Panc1 (cell line): Measurements from ENCODE around the gene SFT2D2. TPM values are rescaled to one million over a fixed set of nuclear protein-coding genes. Genes with fewer than 3 reads are reported as not detected.

Experiments
- ATAC-seq: fragments of 200-7000 bp; cut with Tn5 transposase; 2 replicates; pipeline ENCODE4 v1.9.1; 2020; ENCODE audit warnings: mild to moderate bottlenecking, moderate library complexity
- BruUV-seq: library from RNA; stranded (reverse); fragments of 400-500 nt; replicated peaks from 2 replicates; lab custom pipeline; 2021; lab: Mats Ljungman, UMichigan
- CTCF ChIA-PET: fragments of 300-600 bp; sonication (Branson Sonifier 250); formaldehyde crosslinking; loops from one replicate; lab custom pipeline; 2022; ENCODE audit warnings: antibody characterized with exemption; lab: Charles Lee
- POLR2A ChIA-PET: fragments of 300-600 bp; sonication (Branson Sonifier 250); formaldehyde crosslinking; loops from one replicate; lab custom pipeline; 2022; ENCODE audit warnings: antibody characterized with exemption; lab: Charles Lee
- DNase-seq: peaks from one replicate; pipeline ENCODE4 v3.0.0-alpha.2; 2010; ENCODE audit warnings: low read depth, low spot score
- H3K27ac ChIP-seq: 2 replicates; pipeline ENCODE4 v1.5.1; 2011; ENCODE audit warnings: mild to moderate bottlenecking, low read length, inconsistent platforms
- H3K27me3 ChIP-seq: fragments of 200-500 bp; sonication (Bioruptor generic); 2 replicates; pipeline ENCODE4 v1.6.0; 2014; ENCODE audit warnings: low read length, inconsistent platforms; ENCODE audit not compliant: control insufficient read depth, insufficient read depth
- H3K36me3 ChIP-seq: fragments of 200-500 bp; sonication (Bioruptor generic); 2 replicates; pipeline ENCODE4 v1.5.1; 2014; ENCODE audit warnings: inconsistent platforms, mild to moderate bottlenecking, low read length, moderate library complexity; ENCODE audit not compliant: control insufficient read depth, insufficient read depth
- H3K4me1 ChIP-seq: 2 replicates; pipeline ENCODE4 v1.5.1; 2011; ENCODE audit warnings: inconsistent platforms, mild to moderate bottlenecking, low read length, moderate library complexity; ENCODE audit not compliant: control insufficient read depth, insufficient read depth
- H3K4me3 ChIP-seq, 2 experiments: 2 replicates each; pipeline ENCODE4 v1.5.1; 2011 to 2012; ENCODE audit warnings: low read depth in 2 of 2, low read length in 2 of 2, mild to moderate bottlenecking in 2 of 2, inconsistent platforms in 1 of 2, moderate library complexity in 1 of 2
- H3K9me3 ChIP-seq: fragments of 200-500 bp; sonication (Bioruptor generic); 2 replicates; pipeline ENCODE4 v1.5.1; 2014; ENCODE audit warnings: low read depth, mild to moderate bottlenecking, inconsistent platforms, low read length, moderate library complexity; ENCODE audit not compliant: control insufficient read depth, insufficient read depth
- CTCF ChIP-seq: fragments of 450-650 bp; IDR thresholded peaks from 2 replicates; pipeline ENCODE4 v1.5.1; 2017; ENCODE audit warnings: mild to moderate bottlenecking
- POLR2AphosphoS5 ChIP-seq: IDR thresholded peaks from 2 replicates; pipeline ENCODE4 v1.6.1; 2012; ENCODE audit warnings: mild to moderate bottlenecking, low read depth, low read length, moderate library complexity
- REST ChIP-seq, 2 experiments: IDR thresholded peaks; 2 replicates each; pipeline ENCODE4 v1.6.1; 2011 to 2012; ENCODE audit warnings: low read depth in 2 of 2, control low read depth in 1 of 2, low read length in 1 of 2, mild to moderate bottlenecking in 1 of 2, moderate library complexity in 1 of 2; ENCODE audit not compliant: insufficient read depth in 1 of 2
- SIN3A ChIP-seq: IDR thresholded peaks from 2 replicates; pipeline ENCODE4 v1.6.1; 2012; ENCODE audit warnings: low read depth, mild to moderate bottlenecking, low read length, moderate library complexity, borderline replicate concordance; ENCODE audit not compliant: insufficient read depth
- TCF7L2 ChIP-seq: IDR thresholded peaks from 2 replicates; pipeline ENCODE4 v1.6.1; 2011; ENCODE audit warnings: mild to moderate bottlenecking, low read depth, low read length, inconsistent platforms
- in situ Hi-C: cut with HindIII; loops from 2 replicates; pipeline ENCODE4 v1.10.0; 2016; ENCODE audit warnings: low sequenced_read_pairs, low pct_unique_long_range_greater_than_20kb
- intact Hi-C: fragments of 100-400 bp; cut with micrococcal nuclease; formaldehyde crosslinking; loops from one replicate; pipeline ENCODE4 v1.10.0; 2022; ENCODE audit not compliant: unreplicated experiment
- total RNA-seq: library from RNA; stranded (reverse); gene quantifications from one replicate; pipeline ENCODE4 v1.2.1, GENCODE V29; 2021; ENCODE audit not compliant: unreplicated experiment

Gene SFT2D2
- total RNA-seq, 1 experiment from 2014 or later, result 68.1 TPM

GRCh38 chr1:168280296-168280927 lies 54.6 kb downstream of the SFT2D2 start, which contains the start of gene TBX19:
Gene TBX19 (plus strand): TSS chr1:168280877. CDS start chr1:168281091, 214 bp downstream.
- POLR2A ChIA-PET, result no interaction called here
- intact Hi-C loops, result no loop called here
- H3K27me3 ChIP-seq, result no peaks in the 10 kb centered on the region
- CTCF ChIA-PET, result interaction anchor here (0.6 kb wide), 1 partner anchor 161 kb away, joined by 3 read pairs; no protein-coding TSS in a partner anchor
- no TSS peak for BruUV-seq
- DNase-seq, result no peak
- H3K9me3 ChIP-seq, result no peaks in the 10 kb centered on the region
- H3K4me3 ChIP-seq, result no peak within 1 kb of the TSS
- no peaks in the 10 kb centered on the region for H3K36me3 ChIP-seq
- in situ Hi-C loops, result no loop called here
- H3K4me1 ChIP-seq, result no peaks in the 10 kb centered on the region; the same call in 1 of the 2 replicates
- TF ChIP-seq POLR2AphosphoS5 (no peak), TCF7L2 (no peak), CTCF (no peak), REST (IDR thresholded peaks at IDR 0.05; ENCODE audit: insufficient read depth in 1 of 2, low read depth in 2 of 2, low read length in 1 of 2) (no peak), SIN3A (no peak)
- no peak within 1 kb of the TSS for H3K27ac ChIP-seq
- no peak for ATAC-seq

GRCh38 chr1:168281603-168282325 lies 56.0 kb downstream of the SFT2D2 start:
- H3K36me3 ChIP-seq, result no peaks in the 10 kb centered on the region
- BruUV-seq, result no TSS peak
- in situ Hi-C loops (no loop called here), intact Hi-C loops (no loop called here)
- POLR2A ChIA-PET, result no interaction called here
- H3K27ac ChIP-seq, result no peak overlapping the region
- no peaks in the 10 kb centered on the region for H3K27me3 ChIP-seq
- no peaks in the 10 kb centered on the region; the same call in 1 of the 2 replicates for H3K4me1 ChIP-seq
- no peak for TF ChIP-seq REST (IDR thresholded peaks at IDR 0.05; ENCODE audit: insufficient read depth in 1 of 2, low read depth in 2 of 2, low read length in 1 of 2)
- TF ChIP-seq CTCF, result no peak
- H3K4me3 ChIP-seq, result no peak overlapping the region
- DNase-seq, result no peak
- ATAC-seq, result no peak
- no peaks in the 10 kb centered on the region for H3K9me3 ChIP-seq
- CTCF ChIA-PET, result no interaction called here
